ENCODE measurements around the gene C11orf71.

Gene C11orf71

DNA sequence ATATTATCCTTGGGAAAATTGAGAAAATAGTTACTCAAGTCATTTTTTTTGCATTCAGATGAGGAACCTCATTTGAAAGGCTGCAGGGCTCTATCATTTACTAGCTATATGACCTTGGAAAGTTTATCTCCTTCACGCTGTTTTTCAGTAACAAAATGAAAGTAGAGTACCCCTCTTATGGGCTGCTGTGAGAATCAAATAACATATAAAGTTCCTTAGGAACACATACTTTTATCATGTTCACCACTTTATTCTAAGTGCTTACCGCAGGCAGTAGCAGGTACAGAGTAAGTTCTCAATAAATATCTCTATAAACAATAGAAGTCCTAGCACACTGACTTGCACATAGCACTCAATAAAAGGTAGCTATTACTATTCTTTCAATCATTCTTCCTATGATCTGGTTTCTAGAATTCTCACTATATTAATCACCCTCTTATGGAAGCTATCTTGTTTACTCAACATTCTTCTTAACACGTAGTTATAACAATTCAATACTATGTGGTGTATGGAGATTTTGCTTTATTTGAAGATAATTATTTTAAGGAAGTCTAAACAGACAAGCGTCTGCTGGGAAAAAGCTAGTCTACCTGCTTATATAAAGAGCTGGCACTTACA is 1.9 kb downstream of the C11orf71 start:
- no peak for DNase-seq

DNA sequence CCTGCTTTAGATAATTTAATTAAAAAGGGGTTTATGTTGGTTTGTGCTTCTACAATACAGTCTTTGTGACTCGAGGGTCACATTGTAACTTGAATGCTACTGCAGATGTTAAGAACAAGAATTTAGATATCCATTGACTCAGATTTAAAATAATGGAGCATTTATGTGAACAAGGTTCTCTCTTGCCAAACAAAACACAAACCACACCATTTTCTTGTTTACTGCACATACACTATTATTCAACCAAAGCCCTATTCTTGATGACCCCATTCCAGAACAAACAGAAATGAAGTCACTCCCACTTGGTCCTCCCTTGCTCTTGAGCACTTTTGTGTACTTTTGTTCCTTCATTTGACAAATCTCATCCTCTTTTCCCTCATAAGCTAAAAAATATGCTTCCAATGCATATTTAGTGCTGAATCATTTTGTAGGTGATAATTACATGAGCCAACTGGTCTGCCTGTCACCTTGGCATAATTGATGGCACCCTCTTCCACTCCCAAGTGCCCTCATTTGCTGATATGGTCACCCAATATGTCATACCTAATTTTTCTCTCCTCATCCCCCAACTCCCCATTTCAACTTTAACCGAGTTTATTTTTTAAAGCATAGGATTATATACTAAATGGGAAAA is 2.8 kb downstream of the C11orf71 start:
- no peak for DNase-seq

DNA sequence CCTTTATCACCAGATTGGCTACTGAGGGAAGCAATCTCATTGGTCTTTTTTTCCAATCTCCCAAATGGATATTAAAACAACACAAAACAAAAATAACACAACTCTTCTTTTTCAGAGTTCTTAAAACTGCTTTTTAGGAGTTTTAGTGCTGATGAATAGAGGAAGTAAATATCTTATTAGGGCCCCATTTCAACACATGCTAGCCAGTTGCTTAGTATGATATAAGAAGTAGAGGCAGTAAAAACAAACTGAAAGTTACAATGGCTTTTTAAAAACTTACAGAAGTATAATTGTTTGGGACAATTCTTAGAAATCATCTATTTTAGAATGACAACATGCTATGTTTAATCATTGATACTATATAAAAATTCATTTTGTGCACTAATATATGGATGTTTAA is 3.4 kb downstream of the C11orf71 start:
- no peak for DNase-seq

DNA sequence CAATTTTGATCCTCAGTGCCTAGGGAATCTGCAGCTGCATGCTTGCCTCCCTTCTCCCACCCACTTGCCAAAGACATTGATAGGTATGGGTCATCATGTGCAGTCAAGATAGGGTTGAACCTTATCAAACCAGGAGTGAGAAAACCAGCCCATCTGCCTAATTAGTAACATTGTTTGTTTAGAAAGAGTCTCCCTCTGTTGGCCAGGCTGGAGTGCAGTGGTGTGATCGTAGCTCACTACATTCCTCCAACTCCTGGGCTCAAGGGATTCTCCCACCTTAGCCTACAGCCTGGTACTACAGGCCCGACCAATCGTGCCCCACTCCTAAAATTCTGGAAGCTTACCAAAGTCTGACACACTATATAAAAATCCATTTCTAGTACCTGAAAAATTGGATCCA is 4.6 kb downstream of the C11orf71 start:
- peak; percentile 17 for DNase-seq

DNA sequence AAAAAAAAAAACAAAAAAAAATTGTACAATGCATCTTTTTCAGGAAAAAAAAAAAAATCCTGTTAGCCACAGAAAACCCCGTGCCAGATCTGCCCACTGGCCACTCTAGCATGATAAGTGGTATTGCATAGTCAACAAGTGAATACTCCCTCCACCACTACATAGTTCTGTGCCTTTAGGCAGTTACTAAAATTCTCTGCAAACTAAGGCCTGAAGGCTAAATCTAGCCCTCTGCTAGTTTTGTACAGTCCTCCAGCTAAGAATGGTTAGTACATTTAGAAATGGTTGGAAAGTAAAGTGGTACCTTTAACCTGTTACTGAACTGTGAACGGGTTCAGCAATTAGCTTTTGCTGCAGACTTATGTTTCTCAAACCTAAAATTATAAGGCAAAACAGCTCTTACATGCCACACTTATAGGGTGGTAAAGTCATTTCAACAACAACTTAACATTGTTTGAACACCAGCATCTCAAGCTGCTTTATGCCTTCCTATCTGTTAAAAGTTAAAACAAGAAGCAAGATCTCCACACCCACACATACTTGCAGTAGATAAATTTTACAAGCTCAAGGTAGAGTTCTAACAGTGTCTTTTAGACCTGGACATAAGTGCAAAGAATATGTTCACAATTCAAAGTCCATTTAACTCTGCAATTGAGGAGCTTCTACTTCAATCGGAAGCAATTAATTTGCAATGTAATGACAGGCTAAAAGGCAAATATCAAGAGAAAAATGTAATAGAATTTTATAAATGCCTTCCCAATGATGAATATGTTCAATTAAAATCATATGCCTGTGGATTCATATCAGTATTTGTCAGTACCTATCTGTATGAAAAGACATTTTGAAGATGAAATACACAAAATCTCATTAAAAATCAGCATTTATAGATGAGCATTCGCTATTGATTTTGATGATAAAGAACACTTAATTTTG is 7.3 kb downstream of the C11orf71 start:
- DNase-seq = no peak

DNA sequence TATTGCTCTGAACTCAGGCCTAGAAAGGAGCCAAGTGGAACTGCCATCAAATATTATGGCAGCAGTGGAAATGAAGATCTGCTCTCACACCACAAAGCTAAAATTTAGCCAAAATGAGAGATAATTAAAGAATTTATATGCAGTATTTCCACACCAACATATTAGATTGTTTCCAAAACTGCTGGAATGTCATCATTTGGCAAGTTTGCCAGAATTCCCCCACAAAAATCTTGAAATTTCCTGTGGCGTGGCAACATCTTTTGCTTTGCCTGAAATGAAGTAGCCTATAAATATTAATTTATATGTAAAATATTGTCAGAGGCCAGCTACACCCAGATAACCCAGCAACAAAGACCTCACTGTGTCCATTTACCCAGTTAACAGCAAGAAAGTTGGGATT is 13.8 kb downstream of the C11orf71 start:
- no peak for DNase-seq

DNA sequence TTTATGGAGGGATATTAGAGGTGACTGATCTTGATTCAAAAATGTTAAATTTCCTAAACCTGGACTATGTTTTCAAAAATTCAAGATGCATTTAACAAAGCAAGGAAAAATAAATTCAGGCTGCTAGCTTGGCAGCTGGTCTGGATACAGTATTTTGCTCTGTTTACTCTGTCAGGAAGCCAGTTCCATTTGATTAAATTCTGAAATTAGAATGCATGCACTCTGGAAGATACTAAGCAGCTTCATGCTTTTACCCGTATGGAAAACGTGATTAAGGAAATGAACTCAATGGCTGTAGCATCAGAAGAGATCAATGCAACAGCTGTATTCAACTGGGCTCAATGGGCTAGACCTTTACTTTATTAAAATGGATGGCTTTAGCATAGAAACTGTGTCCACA is 14.2 kb downstream of the C11orf71 start:
- no peak for DNase-seq

DNA sequence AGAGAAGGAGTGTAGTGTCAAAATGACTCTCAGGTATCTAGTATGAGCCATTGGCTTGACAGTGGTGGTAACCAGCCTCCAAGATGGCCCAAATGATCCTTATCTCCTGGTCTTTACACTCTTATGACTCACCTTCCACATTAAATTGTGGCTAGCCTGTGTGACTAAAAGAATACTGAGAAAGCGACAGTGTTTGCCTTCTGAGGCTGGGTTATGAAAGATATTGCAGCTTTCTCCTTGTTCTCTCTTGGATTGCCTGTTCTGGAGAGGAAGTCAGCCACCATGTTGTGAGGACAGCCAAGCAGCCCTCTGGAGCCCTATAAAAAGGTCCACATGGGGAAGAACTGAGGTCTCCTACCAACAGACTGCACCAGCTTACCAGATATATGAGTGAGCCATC is 15.8 kb downstream of the C11orf71 start:
- no peak for DNase-seq

DNA sequence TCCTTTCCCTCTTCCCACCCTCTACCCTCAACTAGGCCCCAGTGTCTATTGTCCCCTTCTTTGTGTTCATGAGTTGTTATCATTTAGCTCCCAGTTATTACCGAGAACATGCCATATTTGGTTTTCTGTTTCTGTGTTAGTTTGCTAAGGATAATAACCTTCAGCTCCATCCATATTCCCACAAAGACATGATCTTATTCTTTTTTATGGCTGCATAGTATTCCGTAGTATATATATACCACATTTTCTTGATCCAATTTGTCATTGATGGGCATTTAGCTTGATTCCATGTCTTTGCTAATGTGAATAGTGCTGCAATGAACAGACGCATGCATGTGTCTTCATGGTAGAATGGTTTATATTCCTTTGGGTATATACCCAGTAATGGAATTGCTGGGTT is 17.8 kb downstream of the C11orf71 start:
- DNase-seq = no peak

DNA sequence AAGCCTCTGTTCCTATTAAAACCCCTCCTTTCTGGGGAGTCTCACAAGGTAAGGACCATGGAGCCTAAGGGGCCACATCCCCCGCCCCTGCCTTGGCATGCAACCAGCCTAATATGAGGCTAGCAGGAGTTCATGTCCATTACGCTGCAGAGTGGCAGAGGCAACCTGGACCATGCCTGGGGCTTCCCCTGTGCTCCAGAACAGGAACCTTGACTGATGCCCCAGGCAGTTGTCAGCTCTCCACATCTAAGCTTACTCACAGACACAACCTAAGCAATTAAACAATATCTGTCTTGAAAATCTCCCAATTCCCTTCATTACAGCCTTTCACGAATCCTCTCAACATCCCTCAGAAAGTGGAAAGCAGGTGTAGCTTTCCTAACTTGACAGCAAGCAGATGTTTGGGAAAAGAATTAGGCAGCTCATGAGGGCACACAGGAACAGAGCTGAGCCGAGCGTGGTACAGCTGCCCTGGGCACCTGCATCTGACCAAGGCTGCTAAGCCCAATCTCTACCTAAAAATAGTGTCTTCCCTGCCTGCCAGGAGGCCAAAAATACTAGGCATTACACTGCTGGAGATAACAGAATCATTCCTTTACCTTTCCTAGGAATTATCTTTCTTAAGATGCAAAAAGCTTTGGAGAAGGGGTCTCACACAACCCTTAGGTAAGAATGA is 20.8 kb downstream of the C11orf71 start:
- DNase-seq = no peak

DNA sequence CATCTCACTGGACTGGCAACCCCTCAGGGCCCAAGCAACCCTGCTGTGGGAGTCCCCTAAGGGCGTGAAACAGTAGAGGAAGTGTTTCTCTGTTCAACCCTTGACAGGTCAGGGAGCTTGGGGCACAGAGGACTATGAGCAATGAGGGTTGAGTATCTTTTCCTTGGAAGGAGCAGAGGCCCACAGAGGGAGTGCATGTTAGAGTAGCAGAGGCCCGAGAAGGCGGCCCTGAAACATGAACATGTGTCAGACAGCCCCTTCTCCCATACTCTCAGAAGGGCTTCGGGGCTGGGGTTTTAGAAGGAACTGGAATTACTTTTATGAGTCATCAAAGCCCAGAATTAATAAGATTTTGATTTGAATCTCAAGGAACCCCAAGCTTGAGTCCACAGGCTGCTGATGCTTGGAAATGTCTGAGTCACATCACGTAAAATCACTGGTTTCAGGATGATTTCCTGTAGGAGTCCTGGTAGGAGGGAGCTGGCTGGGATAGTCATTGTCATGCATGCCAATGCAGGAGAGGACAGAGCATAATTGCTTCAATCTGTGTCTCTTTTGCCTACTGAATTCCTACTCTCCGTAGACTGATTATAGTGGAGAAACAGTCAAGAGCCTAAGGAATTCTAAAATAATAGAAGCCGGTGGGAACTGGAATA is 22.6 kb downstream of the C11orf71 start:
- DNase-seq = no peak

DNA sequence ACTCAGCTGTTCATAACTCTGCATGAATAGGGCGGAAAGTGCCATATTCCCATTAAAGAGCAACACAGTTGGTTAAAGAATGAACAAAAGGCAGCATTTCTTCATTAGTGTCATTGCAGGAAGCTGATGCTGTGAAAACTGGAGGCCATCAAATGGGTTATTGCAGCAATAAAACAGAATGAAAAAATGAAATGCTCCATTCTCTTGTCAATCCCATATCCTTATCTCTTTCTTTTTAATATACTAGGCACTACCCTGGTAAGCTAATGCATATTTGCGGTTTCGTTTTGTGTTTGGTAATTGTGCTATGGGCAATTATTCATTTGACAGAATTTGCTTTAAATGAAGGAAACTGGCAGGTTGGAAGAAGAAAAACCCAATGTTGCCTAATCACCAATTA is 25.3 kb downstream of the C11orf71 start:
- DNase-seq = no peak

DNA sequence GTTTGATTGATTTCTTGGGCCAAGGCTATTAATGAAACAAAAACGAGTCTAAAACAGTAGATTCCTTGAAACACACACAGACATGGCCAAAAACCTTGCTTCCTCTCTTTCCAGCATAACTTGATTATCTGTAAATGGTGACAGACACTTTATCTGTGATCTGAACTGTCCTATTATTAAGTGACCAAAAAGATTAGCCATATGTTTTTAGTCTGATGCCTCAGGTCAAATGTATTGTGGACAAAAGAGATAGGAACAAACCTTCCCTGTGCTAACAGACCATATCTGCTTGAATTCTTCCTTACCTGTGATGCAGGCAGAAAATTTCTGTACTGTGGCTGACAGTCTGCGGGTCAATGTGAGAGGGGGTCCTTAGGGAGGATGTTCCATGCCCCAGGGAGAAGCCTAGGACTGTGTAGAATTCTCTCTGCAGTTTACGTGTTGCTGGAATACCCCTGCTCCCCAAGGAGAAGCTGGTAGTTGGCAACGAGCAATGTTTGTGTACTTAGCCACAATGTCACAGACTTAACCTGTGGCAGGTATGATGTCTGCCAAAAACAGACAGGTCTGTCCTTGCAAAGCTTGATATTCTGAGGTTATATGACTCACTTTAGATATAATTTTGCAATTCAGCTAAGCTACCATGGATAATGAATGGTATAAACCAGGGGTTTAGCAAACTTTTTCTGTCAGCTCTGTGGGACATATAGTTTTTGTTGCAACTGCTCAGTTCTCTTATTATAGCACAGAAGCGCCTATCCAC is 31.2 kb downstream of the C11orf71 start:
- no peak for DNase-seq

DNA sequence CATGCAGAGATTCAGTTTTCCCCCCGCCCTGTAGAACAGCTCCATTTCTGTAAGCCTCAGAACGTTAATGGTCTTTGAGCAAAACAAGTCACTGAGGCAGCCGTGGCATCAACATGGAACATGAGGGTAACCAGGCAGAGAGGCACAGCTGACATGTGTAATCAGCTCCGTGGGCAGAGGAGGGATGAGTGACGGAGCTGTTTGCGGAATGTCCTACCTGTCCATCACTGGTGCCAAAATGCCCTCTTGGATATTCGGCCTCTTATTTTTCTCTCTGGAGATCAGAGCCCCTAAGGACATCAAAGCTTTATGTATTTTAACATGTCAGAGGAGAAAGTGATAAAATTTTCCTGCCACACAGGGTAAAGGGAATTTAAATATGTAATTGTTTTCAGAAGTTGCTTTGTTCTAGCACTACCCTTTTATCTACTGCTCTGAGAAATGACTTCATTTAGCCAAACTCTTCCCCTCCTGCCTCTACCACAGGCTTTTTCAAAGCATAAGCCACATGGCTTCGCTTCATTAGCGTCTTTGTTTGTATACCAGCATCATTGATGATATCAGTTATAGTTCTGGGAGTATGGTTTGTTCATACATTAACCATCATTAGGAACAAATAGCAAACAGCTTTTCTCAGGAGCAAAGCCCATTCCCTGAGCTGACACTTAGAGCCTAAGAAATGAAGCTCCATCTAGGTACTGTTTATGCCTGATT is 32.9 kb downstream of the C11orf71 start:
- no peak for DNase-seq

DNA sequence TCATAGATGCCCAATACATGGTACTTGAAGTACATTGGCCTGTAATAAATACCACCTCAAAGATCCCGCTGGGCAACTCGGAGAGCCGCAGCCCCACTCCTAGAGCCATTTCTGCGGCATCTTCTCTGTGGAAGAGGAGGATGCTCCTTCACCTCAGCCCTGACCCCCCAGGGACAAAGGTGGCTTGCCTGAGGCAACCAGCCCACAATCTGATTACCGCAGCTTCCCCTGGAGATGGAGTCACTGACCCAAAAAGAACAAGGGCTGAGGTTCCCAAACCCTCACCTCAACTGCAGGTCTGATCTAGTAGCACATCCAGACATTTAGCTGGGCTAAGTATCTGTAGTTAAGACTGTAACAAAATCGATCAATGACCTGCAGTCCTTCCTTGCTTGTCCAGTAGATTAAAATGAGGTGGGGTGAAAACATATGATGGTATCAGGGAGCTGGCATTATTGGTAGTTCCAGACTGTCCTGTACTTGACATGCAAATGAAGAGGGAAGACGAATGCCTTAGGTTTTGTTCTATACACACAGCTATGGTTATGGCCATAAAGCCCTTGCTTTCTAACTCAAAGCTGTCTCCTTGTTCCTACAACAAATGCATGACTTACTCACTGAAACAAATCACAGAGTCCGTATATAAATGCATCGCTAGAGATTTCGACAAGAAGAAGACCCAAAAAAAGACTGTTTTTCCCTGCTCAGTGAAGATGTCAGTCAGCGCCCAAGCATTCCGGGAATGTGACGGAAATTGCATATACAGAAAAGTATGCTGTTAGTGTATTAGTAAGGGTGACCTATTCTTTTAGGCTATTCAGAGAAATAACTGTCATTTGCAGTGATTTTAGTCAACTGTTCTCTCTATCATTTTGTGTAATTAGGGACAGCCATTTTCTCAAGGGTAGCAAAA is 33.7 kb downstream of the C11orf71 start:
- no peak for DNase-seq

DNA sequence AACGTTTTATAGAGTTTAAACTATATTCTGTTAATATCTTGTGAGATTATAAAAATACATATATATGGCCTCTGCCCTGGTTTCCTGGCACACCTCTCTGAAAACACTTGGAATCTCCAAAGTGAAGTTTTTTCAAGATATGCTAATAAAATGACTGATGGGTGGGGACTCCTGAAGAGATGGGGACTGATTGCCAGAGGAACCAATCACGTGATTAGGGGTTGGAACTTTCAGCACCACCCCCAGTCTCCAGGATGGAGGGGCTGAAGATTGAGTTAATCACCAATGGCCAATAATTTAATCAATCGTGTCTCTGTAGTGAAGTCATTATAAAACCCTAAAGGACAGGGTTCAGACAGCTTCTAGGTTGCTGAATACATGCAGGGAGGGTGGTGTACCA is 37.4 kb downstream of the C11orf71 start:
- DNase-seq = no peak

DNA sequence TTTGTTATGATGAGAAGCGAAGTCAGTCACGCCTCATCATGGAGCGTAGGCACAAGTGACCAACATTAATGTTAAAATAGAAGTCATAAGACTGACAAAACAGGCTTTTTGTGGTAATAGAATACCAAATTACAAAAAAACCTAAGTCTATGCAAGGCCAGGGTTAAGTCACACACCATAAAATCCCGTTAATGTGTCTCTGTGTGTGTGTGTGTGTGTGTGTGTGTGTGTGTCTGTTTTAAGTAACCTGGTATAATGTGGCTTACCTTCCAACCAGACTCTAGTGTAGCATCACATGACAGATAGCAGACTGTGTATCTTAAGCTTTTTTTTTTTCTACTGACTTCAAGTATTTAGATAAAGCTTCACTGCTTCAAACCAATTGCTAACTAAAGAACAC is 38.0 kb downstream of the C11orf71 start:
- DNase-seq = no peak

DNA sequence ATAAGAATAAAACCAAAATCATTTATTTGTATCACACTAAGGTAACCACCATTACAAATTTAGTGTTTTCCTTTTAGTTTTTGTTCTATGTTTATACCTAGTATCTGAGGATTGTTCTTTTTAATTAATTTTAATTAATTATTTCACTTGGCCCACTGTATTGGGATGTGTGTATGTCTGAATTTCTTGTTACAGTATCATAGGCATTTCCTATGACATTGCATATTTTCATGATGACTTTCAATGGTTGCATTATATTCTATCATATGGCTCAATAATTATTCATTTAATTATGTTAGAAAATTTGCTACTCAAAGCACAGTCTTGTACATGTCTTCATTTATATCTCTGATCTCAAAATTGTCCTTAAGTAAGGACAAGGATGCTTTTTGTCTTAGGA is 41.0 kb downstream of the C11orf71 start:
- DNase-seq = no peak

DNA sequence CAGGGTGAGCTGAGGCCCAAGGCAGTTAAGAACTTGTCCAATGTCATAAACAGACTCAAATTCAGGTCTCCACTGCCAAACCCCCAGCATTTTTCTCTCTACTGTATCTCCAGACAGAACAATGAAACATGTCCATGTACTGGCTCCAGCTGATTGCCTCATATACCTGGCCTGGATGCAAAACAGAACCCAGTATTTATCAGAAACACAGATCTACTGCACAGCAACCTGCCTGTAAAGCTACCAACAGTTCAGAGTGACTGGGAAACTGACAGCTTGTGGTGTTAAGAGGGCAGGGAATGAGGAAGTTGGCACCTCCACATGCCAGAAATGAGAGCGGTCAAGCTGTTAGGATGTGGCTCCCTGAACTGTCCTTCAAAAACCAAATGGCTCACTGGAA is 41.6 kb downstream of the C11orf71 start:
- DNase-seq = no peak

DNA sequence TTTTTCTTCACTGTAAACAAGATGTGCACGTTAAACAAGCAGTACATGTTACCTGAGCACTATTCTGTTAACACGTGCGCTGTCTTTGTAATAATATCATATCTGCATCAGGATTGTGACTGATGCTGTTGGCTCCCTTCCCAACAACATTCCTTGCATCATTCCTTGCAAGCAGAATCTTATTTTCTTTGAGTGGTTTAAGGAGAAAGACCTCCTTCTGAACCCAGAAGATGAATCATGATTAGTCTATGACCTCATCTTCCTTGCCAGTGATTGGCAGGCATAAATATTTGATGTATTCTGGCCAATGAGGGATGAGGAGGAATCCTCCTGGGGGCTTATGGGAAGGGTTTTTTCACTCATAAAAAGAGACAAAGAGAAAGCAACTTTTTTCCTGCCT is 46.2 kb downstream of the C11orf71 start:
- no peak for DNase-seq
